ENCODE measurements around the gene COIL.

GRCh38 chr17:56930739-56931337, 30.0 kb downstream of the COIL start:
- no peak for TF ChIP-seq POLR2A (IDR thresholded peaks at IDR 0.05; ENCODE audit: low read depth, low read length)
- TF ChIP-seq FOS (IDR thresholded peaks at IDR 0.05; ENCODE audit: borderline replicate concordance, insufficient read depth, low read length) = no peak
